Subcutaneous adipose tissue (tissue), 4 donors: ENCODE results near the gene TNS3. TPM values are rescaled to one million over a fixed set of nuclear protein-coding genes. Genes with fewer than 3 reads are reported as not detected.

Experiments
- CTCF ChIP-seq: fragments of 450-650 bp; IDR thresholded peaks from one replicate; pipeline ENCODE4 v1.5.1; 2016; ENCODE audit warnings: low read depth, mild to moderate bottlenecking, control low read depth, antibody characterized with exemption, moderate library complexity
- total RNA-seq, 4 donors: library from RNA; depleted of rRNA; stranded (reverse); fragments of >200 nt; gene quantifications; one replicate each; pipeline ENCODE4 v1.1.0, GENCODE V29; 2016

The TNS3 gene
- total RNA-seq, 4 donors from 2014 or later = 104 to 137 (median 110) TPM

DNA sequence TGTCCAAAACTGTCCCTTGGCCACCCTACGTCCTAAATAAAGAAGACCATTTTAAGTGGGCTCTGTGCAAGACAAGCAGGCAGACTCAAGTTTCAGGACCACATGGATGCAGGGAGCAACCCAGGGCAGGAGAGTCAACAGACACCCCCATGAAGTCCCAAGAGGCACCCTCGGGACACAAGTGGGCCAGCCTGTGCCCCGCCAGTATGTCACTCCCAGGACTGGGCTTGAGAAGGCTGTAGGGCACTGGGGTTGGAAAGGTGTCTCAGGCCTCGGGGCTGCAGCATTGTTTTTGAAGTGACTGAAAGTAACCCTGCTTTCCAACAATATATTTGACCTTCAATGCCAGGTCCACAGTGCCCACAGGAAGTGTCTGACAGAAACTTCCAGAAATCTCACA, 157.4 kb downstream of the TNS3 start:
- no peak for TF ChIP-seq CTCF

- TF ChIP-seq CTCF = no peak
Observed at GRCh38 chr7:47423196-47423595, 158.7 kb downstream of the TNS3 start.

DNA sequence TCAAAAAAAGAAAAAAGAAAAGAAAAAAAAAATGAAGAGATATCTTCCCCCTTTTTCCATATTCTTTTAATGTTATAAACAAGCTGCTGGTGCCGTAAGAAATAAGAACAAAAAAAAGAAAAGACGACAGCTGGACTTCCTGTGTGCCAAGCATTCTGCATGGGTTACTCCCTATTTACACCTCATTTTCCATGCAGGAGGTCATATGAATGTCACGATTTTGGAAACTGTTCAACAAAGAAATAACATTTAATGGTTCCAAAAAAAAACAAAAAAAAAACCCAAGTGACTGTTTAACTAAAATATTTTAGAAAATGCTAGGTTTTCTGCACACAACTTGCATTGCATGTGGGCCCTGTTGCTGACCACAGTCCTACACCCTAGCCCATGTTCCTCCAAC, 159.3 kb downstream of the TNS3 start:
- TF ChIP-seq CTCF = no peak

DNA sequence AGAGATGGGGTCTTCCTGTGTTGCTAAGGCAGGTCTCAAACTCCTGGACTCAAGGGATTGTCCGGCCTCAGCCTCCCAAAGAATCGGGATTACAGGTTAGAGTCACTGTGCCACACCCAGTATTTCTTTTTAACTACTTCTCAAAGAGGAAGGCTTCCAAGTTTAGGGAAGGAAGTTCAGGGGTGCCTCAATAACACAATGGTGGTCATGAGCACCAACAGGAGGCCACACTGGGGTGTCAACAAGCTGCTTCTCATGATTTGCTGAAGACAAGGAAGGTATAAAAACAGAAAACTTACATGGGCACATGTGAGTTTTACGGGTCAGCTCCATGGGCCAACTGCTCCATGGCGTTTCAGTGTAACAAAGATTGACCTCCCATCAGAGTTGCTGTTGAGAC, 160.5 kb downstream of the TNS3 start:
- TF ChIP-seq CTCF = no peak

DNA sequence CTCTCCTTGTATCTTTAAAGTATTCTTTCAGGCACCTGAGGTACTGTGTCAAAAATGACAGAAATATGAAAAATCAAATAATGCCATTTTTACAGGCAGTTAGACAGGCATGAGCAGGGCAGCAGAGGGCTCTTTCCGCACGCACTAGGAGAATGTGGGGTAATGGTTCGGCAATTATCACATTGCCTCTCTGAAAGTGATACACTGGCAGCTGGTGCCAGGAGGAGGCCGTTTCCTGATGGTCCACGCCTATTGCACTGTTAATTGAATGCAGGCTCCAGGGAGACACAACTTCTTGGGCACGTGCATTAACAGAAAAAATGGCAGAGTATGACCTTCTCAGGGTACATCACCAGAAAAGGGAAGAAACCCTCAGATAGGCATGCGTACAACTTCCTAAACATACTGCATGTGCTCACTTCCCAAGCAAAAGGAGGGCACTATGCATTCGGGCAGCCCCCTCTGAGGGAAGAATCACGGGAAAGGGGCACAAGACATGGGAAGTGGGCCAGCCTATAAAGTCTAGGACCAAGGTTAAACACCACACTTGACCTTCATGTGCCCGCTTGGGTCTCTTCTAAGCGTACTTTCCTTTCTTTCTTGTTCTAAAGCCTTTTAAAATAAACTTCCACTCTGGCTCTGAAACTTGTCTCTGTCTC, 161.7 kb downstream of the TNS3 start:
- TF ChIP-seq CTCF = no peak

- TF ChIP-seq CTCF = no peak
Observed at GRCh38 chr7:47419471-47419870, 162.4 kb downstream of the TNS3 start.

DNA sequence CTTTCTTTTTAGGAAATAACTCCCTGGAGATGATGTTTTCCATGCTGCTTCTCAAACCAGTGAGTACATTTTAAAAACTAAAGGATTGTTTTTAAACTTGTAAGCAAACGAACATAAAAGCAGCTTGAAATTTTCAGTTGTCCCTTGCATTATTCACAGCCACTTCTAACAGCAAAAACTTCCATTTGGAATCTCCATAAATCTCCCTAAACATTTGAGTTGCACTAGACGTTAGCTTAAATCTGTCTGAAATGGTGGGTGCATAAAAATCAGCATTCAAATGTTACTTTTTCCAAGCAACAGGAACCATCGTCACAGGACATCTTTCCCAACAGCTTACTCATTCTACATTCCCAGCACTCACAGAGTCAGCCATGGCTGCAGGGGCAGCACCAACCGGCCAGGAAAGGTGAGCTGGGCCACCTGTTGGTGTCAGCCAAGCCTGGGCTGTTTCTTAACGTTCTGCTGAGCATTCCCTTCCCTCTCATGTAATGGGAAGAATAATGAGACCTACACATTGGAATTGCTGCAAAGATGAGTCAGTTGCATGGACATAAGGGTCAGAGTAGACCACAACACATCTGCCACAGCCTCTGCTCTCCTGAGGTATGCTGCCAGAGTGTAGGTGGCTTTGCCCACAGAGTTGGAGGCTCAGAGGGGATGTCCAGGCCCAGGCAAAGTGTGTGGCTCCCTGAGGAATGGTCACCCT, 163.2 kb downstream of the TNS3 start:
- no peak for TF ChIP-seq CTCF
